ENCODE measurements around the gene ADAR. TPM values are rescaled to one million over a fixed set of nuclear protein-coding genes. Genes with fewer than 3 reads are reported as not detected.
A peak's percentile ranks its signal among the peaks of the same experiment; 100 is the strongest.

ADAR gene
- total RNA-seq, 1 donor from 2014 or later, result 128 TPM

GRCh38 chr1:154609398-154610380 is 1.7 kb upstream of the ADAR start:
- H3K27me3 ChIP-seq, result no peaks in the 10 kb centered on the region
- H3K9ac ChIP-seq, result no peak overlapping the region
- no peaks in the 10 kb centered on the region for H3K9me3 Mint-ChIP-seq
- H3K36me3 ChIP-seq, result no peaks in the 10 kb centered on the region
- peaks cover 55% of the 10 kb centered on the region for H3F3A ChIP-seq (ENCODE audit: low read depth)
- H3K27ac Mint-ChIP-seq, result no peak overlapping the region
- no peak overlapping the region for H2AFZ ChIP-seq (replicated peaks)
- no peaks in the 10 kb centered on the region for H3K27me3 Mint-ChIP-seq (ENCODE audit: insufficient read depth, low read depth)
- peak overlapping the region; percentile 91 for H3K27ac ChIP-seq
- peaks cover 46% of the 10 kb centered on the region for H3K4me1 ChIP-seq
- H3K4me3 Mint-ChIP-seq, result peak overlapping the region; percentile 96
- peaks cover 69% of the 10 kb centered on the region for H3K79me2 ChIP-seq (ENCODE audit: low read depth)
- no peak overlapping the region for H3K4me3 ChIP-seq
- H3K9me3 ChIP-seq (ENCODE audit: low read depth), result no peaks in the 10 kb centered on the region
- peak; percentile 51 for DNase-seq (ENCODE audit: low spot score)
- no peak for TF ChIP-seq EZH2 (IDR thresholded peaks at IDR 0.05)
- no peak for TF ChIP-seq CTCF (IDR thresholded peaks at IDR 0.05)
- no peak for TF ChIP-seq EZH2phosphoT487 (IDR thresholded peaks at IDR 0.05)
- H4K20me1 ChIP-seq (ENCODE audit: low read depth), result peaks cover 68% of the 10 kb centered on the region
- peaks cover 41% of the 10 kb centered on the region for H3K4me1 Mint-ChIP-seq
- peaks cover 6% of the 10 kb centered on the region for H3K36me3 Mint-ChIP-seq
- H3K4me2 ChIP-seq, result peak overlapping the region; percentile 95

DNA sequence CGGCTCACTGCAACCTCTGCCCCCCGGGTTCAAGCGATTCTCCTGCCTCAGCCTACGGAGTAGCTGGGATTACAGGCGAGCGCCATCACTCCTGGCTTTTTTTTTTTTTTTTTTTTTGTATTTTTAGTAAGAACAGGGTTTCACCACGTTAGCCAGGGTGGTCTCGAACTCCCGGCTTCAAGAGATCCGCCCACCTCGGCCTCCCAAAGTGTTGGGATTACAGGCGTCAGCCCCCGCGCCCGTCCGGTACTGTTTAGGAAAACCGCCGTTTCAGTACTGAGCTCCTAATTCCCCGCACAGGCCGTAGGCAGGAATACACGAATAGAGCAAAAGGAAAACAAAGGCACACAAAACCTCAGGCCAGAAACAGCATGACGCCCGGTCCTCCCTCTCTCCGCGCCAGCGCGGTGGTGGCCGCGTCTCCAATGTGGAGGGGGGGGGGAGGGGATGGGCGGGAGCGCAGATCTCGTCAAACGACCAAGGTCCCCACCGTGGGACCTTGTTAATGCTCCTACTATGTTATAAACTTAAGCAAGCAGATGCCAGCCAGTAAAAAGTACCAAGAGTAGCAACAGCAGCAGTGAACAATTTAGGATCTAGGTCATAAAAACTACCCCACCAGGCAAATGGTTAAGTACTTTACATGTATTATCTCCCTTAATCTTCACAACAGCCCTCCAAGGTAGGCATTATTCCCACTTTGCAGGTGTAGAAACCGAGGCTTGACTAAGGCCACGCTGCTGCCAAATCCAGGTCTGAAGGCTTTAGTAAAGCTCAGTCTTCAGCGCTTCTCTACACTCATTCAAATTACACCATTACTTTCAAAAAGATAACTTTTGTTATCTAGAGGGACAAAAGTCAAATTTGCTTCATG is 648 bp upstream of the ADAR start:
- Histone ChIP-seq H3K27me3 (no peaks in the 10 kb centered on the region), H2AFZ (replicated peaks) (no peak overlapping the region), H3K9ac (no peak overlapping the region), H3K27ac (peak overlapping the region; percentile 91), H3K9me3 (ENCODE audit: low read depth) (no peaks in the 10 kb centered on the region), H3K4me3 (peak overlapping the region; percentile 87), H3K36me3 (no peaks in the 10 kb centered on the region), H3F3A (ENCODE audit: low read depth) (peaks cover 55% of the 10 kb centered on the region), H3K79me2 (ENCODE audit: low read depth) (peaks cover 69% of the 10 kb centered on the region), H3K4me1 (peaks cover 43% of the 10 kb centered on the region), H3K4me2 (peak overlapping the region; percentile 95), H4K20me1 (ENCODE audit: low read depth) (peaks cover 71% of the 10 kb centered on the region)
- no peaks in the 10 kb centered on the region for H3K27me3 Mint-ChIP-seq (ENCODE audit: insufficient read depth, low read depth)
- DNase-seq (ENCODE audit: low spot score), result peak; percentile 94
- peak overlapping the region; percentile 80 for H3K27ac Mint-ChIP-seq
- no peaks in the 10 kb centered on the region for H3K9me3 Mint-ChIP-seq
- TF ChIP-seq EZH2phosphoT487 (IDR thresholded peaks at IDR 0.05) (no peak), EZH2 (IDR thresholded peaks at IDR 0.05) (no peak), CTCF (IDR thresholded peaks at IDR 0.05) (no peak)
- H3K36me3 Mint-ChIP-seq, result peaks cover 11% of the 10 kb centered on the region
- H3K4me3 Mint-ChIP-seq, result peak overlapping the region; percentile 96
- H3K4me1 Mint-ChIP-seq, result peaks cover 44% of the 10 kb centered on the region

DNA sequence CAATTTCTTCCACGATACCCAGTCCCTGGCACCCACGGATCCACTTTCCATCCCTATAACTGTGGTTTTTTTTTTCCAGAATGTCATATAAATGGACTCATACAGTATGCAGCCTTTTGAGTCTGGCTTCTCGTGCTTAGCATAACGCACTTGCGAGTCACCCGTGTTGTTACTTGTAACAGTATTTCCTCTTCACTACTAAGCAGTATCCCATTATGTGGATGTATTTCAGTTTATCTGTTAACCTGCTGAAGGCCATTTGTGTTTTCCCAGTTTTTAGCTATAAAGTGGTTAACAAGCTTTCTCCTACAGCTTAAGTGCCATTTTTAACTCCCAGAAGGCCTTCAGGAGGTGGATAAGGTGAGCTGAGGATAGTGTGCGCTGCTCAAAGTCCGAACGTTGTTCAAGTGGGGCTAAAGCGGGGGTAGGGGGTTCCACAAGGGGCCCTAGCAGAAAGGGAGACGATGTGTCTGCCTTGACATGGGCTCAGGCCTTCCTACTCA is 829 bp downstream of the ADAR start:
- Histone ChIP-seq H3K9ac (peak overlapping the region; percentile 31), H3K4me3 (peak overlapping the region; percentile 87), H3K27ac (peak overlapping the region; percentile 91), H3K4me2 (peak overlapping the region; percentile 95), H3K36me3 (no peaks in the 10 kb centered on the region), H2AFZ (replicated peaks) (peak overlapping the region; percentile 0), H3K9me3 (ENCODE audit: low read depth) (no peaks in the 10 kb centered on the region), H4K20me1 (ENCODE audit: low read depth) (peaks cover 84% of the 10 kb centered on the region), H3K79me2 (ENCODE audit: low read depth) (peaks cover 80% of the 10 kb centered on the region), H3K4me1 (peaks cover 43% of the 10 kb centered on the region), H3K27me3 (no peaks in the 10 kb centered on the region), H3F3A (ENCODE audit: low read depth) (peaks cover 55% of the 10 kb centered on the region)
- Mint-ChIP-seq H3K4me1 (peaks cover 44% of the 10 kb centered on the region), H3K9me3 (no peaks in the 10 kb centered on the region), H3K4me3 (peak overlapping the region; percentile 96), H3K27me3 (ENCODE audit: insufficient read depth, low read depth) (no peaks in the 10 kb centered on the region), H3K36me3 (peaks cover 14% of the 10 kb centered on the region), H3K27ac (peak overlapping the region; percentile 97)
- DNase-seq (ENCODE audit: low spot score), result no peak
- TF ChIP-seq EZH2 (IDR thresholded peaks at IDR 0.05), result no peak
- no peak for TF ChIP-seq CTCF (IDR thresholded peaks at IDR 0.05)
- TF ChIP-seq EZH2phosphoT487 (IDR thresholded peaks at IDR 0.05), result no peak
